ENCODE data around the gene MKS1.

GRCh38 chr17:58242171-58242784, 23.2 kb upstream of the MKS1 start:
- TF ChIP-seq POLR2A (IDR thresholded peaks at IDR 0.05; ENCODE audit: low read depth, low read length) (no peak), RFX5 (IDR thresholded peaks at IDR 0.05; ENCODE audit: low read depth, low read length) (no peak), REST (IDR thresholded peaks at IDR 0.05; ENCODE audit: low read depth, low read length) (no peak), POLR2AphosphoS5 (IDR thresholded peaks at IDR 0.05; ENCODE audit: low read length) (no peak), EZH2 (IDR thresholded peaks at IDR 0.05; ENCODE audit: borderline replicate concordance, control insufficient read depth, low read depth, low read length) (no peak), BHLHE40 (IDR thresholded peaks at IDR 0.05; ENCODE audit: borderline replicate concordance in 1 of 2, low read depth in 2 of 2, low read length in 1 of 2) (no peak), MXI1 (IDR thresholded peaks at IDR 0.05; ENCODE audit: low read depth, low read length) (no peak)
- TF ChIP-seq, protein P1, sequence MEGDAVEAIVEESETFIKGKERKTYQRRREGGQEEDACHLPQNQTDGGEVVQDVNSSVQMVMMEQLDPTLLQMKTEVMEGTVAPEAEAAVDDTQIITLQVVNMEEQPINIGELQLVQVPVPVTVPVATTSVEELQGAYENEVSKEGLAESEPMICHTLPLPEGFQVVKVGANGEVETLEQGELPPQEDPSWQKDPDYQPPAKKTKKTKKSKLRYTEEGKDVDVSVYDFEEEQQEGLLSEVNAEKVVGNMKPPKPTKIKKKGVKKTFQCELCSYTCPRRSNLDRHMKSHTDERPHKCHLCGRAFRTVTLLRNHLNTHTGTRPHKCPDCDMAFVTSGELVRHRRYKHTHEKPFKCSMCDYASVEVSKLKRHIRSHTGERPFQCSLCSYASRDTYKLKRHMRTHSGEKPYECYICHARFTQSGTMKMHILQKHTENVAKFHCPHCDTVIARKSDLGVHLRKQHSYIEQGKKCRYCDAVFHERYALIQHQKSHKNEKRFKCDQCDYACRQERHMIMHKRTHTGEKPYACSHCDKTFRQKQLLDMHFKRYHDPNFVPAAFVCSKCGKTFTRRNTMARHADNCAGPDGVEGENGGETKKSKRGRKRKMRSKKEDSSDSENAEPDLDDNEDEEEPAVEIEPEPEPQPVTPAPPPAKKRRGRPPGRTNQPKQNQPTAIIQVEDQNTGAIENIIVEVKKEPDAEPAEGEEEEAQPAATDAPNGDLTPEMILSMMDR (IDR thresholded peaks at IDR 0.05 in 2 of 3, conservative IDR thresholded peaks at IDR 0.05 in 1 of 3; ENCODE audit: control insufficient read depth in 2 of 3, extremely low read depth in 1 of 3, insufficient read depth in 1 of 3, low read depth in 3 of 3, low read length in 3 of 3), result no peak
- TF ChIP-seq, protein P2, sequence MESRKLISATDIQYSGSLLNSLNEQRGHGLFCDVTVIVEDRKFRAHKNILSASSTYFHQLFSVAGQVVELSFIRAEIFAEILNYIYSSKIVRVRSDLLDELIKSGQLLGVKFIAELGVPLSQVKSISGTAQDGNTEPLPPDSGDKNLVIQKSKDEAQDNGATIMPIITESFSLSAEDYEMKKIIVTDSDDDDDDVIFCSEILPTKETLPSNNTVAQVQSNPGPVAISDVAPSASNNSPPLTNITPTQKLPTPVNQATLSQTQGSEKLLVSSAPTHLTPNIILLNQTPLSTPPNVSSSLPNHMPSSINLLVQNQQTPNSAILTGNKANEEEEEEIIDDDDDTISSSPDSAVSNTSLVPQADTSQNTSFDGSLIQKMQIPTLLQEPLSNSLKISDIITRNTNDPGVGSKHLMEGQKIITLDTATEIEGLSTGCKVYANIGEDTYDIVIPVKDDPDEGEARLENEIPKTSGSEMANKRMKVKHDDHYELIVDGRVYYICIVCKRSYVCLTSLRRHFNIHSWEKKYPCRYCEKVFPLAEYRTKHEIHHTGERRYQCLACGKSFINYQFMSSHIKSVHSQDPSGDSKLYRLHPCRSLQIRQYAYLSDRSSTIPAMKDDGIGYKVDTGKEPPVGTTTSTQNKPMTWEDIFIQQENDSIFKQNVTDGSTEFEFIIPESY (IDR thresholded peaks at IDR 0.05), result no peak

Data from GM12878 (cell line).